ENCODE measurements around the gene ESR2.
"Not testable (repeated sequence)": the region's sequence is repeated elsewhere in the genome, so short reads cannot be mapped to it uniquely, and the experiment has no call there.

ESR2 gene
- total RNA-seq, result 0 to 1.1 (median 0.10) reads per million in 4 donors

DNA sequence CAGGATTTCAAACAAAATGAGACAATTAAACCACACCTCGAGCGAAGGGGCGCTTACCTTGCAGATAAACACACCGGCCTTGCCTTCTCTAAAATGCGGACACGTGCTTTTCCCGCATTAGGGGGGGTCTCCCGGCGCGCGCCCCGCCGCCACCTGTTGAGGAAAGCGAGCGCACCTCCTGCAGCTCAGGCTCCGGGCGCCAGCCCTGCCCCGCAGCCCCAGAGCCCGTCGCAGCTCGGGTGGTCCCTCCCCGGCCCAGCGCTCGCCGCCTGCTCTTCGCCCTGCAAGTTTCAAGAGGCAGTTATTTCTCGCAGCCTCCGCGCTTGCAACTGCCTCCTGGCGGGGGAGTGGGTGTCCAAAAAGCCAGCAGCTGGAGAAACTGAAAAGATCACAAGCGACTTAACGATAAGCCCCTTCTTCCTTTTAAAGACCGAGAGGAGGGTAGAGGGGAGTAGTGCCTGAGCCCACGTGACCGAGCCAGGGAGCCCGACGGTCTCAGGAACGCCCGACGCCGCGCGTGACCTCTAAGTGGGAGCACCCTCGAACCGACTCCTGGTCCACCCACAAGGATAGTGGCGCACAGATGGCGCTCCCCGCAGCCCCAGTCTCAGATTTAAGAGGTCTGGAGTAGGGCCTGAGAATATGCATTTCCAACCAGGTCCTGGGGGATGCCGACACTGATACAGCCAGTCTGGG lies at the start of gene ESR2:
Gene ESR2, minus strand, starts transcription at position 396 of the 696 bp plus-strand sequence. CDS start 11,386 bp downstream, outside the sequence.
- DNase-seq, result peak in 3 of 5 donors; percentile 6 to 29 (median 8)

- no peak for DNase-seq
These were observed 46.5 kb upstream of the ESR2 start for GRCh38 chr14:64340560-64341196.

DNA sequence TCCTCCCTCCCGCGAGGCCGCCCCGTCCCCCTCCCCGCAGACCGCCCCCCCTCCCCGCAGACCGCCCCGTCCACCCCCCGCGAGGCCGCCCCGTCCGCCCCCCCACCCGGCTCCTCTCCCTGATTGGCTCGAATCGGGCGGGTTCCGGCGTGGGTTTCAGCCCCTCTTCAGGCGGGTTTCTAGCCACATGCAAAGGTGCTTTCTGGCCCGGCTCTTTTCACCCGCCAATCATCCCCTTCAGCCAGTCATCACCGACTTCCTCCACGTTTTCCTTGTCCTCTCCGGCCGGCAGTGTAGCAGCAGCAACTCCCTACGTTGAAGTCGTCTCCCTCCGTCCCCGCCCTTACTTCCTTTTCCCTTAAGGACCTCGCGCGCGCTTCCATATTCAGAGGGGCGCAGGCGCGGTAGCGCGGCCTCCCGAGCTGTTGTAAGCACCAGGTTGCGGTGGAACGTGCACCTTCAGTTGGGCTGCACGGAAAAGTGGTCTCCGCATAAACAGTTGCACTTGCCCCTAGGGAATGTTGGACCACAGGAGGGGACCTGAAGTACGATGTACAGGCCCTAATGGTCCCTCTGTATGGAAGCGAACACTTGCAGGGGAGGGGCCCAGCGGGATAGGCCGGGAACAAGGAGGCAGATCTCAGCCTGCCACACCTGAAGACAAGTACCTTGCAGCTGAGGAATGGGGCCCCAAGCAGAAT lies 44.6 kb upstream of the ESR2 start:
- peak; percentile 72 to 97 (median 74) for DNase-seq

- peak in 2 of 5 donors; percentile 2 to 25 for DNase-seq
These were observed 43.9 kb upstream of the ESR2 start for GRCh38 chr14:64337888-64338615.

DNA sequence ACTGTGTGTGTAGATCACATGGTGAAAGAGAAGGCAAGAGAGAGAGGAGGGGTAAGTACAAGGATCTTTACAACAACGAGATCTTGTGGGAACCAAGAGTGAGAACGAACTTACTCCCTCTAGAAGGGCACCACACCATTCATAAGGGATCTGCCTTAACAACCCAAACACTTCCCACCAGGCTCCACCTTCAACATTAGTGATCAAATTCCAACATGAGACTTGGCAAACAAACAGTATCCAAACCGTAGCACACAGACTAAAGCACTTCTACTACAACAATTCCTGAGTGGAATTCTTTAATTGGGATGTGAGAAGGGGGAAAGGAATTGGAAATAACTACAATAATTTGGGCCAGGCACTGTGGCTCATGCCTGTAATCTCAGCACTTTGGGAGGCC lies 35.0 kb upstream of the ESR2 start:
- DNase-seq, result no peak

- no peak for DNase-seq
These were observed 32.3 kb upstream of the ESR2 start for GRCh38 chr14:64326502-64326901.

DNA sequence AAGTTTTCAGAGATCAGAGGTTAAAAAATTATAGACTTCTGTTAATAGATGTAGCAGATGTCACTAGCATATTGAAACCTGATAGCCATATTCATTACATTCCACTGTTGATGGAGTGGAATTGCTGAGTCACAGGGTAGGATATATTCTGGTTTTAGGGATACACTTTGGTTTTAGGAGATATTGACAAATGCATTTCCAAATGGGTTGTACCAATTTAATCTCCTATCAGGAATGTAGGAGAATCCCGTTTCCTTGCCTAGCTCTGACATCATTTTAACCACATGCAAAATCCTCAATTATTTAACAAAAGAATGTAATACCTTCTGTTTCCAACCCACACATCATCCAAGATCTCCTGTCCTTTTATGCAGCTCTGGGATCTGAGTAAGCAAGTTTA lies 30.7 kb upstream of the ESR2 start:
- no peak for DNase-seq

DNA sequence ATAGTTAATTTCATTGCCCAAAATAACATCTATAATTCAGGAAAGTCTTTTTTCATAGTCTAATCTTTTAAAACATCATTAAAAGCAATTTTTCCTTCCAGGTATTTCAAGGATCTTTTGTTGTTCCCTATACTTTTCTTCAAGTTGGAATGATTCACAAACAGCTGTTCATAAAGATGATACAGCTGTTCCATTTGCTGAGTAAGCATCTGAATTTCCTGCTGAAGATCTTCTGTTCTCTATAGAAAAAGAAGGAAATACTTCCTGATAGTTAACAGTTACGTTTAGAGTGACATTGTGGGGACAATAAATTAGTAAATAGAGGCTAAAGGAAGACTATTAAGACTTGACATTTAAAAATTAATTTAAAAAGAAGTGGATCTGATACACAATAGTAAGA lies 30.3 kb upstream of the ESR2 start:
- DNase-seq, result no peak

- not testable (repeated sequence) for DNase-seq
These were observed 26.2 kb upstream of the ESR2 start for GRCh38 chr14:64320362-64320761.

DNA sequence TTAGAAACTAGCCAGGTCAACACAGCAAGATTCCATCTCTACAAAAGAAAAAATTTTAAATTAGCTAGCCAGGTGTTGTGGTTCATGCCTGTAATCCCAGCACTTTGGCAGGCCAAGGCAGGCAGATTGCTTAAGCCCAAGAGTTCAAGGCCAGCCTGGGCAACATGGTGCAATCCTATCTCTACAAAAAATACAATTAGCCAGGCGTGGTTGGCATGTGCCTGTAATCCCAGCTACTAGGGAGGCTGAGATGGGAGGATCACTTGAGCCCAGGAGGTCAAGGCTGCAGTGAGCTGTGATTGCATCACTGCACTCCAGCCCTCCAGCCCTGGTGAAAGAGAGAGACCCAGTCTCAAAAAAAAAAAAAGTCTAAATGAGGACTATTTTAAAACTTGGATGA lies 24.5 kb upstream of the ESR2 start:
- not testable (repeated sequence) for DNase-seq

DNA sequence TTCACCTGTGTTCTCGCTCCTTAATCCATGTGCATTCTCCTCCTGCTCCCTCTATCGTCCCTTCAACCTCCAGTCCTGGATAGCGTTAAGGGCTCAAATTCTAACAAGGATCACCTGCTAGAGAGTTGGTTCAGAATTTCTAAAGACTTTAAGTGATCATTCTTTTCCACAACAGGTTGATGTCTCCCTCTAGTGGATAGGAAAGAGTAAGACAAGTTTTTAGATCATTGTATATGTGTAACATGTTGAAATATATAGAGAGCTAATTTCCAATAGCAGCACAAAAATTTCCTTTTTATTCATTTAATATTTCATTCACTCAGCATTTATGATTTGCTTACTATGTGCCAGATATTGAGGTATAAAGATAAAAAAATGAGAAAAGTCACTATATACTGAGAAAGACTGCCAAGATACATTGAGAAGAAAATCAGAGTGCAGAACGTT lies 9.3 kb upstream of the ESR2 start:
- DNase-seq, result peak in 1 of 5 donors; percentile 55

DNA sequence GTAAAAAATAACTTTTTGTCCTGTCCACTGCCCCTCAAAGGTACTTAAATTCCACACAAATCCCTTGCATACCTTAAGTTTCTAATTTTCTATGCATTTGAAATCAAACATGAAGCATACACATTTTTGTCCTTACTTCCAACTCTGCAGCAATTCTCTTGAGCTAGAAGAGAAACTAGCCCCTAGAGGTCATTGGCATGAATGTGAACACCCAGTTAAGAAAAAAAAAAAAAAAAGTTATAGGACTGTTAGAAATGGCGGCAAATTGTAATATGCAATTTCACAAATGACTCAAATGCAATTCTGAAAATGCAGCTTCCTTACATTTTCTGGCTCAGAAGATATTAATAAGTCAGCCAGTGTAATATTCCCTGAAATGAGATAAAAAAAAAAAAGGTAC lies 4.6 kb upstream of the ESR2 start:
- DNase-seq, result no peak

GRCh38 chr14:64296561-64296960 lies 2.4 kb upstream of the ESR2 start:
- DNase-seq, result peak in 1 of 5 donors; percentile 41

DNA sequence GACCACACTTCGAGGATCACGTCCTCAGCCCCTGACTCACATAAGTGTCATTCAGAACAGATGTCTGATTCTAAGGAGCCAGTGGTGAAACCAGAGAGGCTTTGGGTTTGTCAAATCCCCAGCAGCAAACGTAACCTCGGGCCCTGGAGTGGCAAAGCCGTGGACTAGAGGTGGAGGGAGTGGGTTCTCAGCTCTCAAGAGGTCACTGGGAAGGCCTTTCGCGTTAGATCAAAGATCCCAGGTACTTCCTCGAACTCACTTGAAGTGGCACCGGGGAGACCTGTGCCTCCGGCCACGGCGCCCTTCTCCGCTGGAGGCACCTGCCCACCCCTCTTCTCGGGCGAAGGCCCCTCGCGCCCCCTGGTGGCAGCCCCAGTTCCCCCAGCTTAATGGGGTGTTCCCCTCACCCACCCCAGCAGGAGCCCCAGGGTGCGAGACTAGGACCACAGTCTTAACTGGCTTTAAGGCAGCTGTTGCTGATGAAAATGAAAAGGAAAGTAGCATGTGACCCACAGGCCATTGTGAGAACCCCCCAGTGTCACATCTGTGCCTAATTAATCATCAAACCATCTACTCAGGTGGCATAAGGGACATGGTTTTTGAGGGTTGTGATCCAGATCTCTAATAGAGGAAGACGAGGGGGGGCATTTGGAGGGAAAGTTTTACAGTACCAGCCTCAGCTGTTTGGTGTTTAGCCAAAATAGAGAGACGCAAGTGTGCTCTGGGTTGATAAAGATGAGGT lies 672 bp upstream of the ESR2 start:
- peak; percentile 56 to 79 (median 69) for DNase-seq

DNA sequence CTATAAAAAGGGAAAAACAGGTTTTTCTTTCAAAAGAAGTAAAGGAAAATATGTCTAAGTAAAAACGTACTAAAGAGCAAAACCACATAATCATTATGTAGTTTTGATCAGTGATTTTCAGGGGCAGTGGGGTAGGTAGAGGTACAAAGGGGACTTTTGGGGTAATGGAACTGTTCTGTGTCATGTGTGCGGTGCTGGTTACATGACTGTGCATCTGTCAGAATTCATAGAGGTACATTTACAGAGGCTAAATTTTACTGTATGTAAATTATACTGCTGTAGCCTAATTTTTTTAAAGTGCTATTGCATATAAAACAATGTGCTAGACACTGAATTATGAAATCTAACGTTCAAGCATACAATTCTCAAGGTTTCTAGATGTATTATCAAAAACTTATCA lies 2.0 kb downstream of the ESR2 start:
- no peak for DNase-seq

GRCh38 chr14:64289571-64289970 lies 4.6 kb downstream of the ESR2 start:
- DNase-seq, result no peak

DNA sequence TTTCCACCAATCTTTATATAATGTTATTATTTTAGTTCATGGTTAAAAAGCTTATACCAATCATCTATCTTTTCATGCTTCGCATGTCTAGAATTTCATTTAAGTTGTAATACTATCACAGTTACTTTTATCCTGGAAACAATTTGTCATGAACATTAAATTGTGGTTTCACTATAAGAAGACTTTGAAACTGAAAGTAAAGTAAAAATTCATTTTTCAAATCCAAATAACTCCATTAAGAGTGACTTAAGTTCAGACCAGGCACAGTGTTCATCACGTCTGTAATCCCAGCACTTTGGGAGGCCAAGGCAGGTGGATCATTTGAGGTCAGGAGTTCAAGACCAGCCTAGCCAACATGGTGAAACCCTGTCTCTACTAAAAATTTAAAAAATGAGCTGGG lies 12.4 kb downstream of the ESR2 start:
- DNase-seq, result no peak

DNA sequence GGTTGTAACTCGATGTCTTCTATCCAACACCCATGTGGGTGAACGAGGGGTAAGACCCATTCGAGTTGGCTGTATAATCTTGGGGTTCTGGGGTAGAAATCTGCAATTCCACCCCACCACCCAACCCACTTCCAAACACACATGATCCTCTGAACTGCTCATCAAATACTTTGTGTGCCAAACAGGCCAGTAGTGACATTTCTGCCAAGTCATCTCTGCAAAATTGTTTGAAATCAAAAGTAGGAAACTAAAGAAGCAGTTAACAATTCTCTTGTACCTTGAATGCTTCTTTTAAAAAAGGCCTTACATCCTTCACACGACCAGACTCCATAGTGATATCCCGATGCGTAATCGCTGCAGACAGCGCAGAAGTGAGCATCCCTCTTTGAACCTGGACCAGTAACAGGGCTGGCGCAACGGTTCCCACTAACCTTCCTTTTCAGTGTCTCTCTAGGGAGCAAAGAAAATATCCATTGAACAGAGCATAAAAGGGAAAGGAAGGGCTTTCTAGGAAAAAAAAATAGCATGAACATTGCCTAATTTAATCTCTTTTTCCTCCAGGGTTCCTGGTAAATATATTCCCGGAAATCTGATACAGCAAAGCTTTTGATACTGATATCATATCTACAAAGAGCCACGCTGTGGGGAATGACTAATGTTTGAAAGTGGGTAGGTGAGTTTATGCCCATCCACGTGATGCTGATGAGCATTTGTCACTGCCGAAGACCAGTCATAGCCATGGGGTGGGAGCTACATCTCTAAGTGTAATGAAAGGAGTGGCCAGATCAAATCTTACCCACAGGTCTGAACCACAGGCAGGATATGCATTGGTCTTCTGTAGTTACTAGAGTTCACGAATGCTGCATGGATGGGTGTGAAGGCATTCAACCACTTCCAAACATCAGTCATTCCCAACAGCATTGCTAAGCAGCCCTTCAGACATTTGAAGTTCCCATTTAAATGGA lies 14.2 kb downstream of the ESR2 start:
- DNase-seq, result peak in 1 of 5 donors; percentile 43

DNA sequence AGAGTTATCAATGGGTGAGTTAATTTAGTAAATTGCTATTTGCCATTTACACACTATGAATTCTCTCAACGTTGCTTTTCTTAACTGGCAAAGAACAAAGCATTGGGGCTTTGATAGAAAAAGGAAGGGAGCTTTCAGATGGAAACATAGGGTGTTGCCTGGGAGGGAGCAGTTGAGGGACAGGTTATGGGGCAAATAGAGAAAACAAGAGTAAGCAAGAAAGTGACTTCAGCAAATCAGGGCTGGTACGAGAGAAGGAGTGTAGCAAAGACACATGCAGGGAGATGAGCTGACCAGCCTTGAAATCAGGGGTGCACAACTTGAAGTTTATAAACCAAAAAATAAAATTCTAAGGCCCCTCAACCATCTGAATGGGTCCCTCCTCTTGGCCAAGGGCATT lies 15.7 kb downstream of the ESR2 start:
- DNase-seq, result no peak

DNA sequence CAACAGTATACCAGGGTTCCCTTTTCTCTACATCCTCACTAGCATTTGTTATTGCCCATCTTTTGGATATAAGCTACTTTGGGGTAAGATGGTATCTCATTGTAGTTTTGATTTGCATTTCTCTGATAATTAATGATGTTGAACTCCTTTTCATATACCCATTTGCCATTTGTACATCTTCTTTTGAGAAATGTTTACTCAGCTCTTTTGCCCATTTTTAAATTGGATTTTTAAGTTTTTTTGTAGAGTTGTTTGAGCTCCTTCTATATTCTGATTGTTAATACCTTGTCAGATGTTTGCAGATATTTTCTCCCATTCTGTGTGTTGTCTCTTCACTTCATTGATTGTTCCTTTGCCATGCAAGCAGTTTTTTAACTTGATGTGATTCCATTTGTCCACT lies 22.2 kb downstream of the ESR2 start:
- DNase-seq, result no peak

GRCh38 chr14:64266239-64266638 lies 27.9 kb downstream of the ESR2 start:
- DNase-seq, result peak in 1 of 5 donors; percentile 56

Measured in T-helper 1 cell (primary cell).